HL-60/S4 (cell line): ENCODE data around the gene RAB38.

Experiments used
- in situ Hi-C: fragments of 300-500 bp; cut with MboI; formaldehyde crosslinking; loops from 2 replicates; pipeline ENCODE4 v1.14.3; 2022; ENCODE audit warnings: low sequenced_read_pairs

RAB38 gene

DNA sequence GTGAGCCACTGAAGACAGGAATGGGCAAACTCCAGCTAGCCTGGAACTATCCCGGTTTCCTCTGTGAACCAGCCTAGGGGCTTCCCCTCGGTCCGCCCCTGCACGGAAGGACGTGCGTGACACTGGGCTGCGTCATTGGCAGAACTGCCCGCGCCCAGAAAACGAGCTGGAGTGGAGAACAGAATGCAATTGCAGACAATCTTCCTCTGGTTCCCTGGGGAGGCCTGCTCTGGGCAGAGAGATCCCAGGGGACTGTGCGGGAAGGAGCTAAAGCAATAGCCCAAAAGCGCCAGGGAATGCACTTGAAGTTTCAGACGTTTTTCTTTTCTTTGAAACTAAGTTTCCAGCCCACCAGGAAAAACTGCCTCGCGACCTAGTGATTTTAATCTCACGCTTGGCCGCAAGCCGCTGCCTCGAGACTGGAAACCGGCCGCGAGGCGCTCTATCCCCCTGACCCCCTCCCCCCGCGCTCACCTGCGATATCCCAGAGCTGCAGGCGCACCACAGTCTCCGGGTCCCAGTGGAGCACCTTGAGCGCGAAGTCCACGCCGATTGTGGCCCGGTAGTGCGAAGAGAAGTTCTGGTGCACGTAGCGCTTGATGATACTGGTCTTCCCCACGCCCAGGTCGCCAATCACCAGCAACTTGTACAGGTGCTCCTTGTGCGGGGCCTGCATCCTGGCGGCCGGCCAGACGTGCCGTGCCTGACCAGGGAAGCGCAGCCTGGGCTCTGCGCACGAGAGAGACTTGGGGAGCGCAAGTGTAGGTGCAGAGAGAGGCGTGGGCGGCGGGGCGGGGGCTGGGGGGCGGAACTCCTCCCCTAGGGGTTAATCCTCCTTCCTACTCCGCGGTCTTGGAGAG lies at the start of gene RAB38:
TSS of gene RAB38 (minus strand) at position 735 of the 860 bp plus-strand sequence. CDS start at position 676, 59 bp downstream.
- in situ Hi-C loops = no loop called here

DNA sequence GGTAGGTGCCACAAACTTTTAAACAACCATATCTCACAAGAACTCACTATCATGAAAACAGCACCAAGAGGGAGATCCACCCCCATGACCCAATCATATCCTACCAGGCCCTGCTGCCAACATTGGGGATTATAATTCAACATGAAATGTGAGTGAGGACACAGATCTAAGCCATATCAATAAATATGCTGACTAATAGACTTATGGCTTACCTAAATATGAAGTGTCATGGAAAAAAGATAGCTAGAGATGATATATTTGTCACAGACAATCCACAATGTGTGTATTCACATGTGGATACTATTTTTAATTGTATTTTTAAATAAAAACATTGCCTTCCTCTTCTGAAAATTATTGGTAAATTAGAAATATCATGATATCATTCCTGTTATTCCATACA lies 38.2 kb upstream of the RAB38 start:
- in situ Hi-C loops = no loop called here

DNA sequence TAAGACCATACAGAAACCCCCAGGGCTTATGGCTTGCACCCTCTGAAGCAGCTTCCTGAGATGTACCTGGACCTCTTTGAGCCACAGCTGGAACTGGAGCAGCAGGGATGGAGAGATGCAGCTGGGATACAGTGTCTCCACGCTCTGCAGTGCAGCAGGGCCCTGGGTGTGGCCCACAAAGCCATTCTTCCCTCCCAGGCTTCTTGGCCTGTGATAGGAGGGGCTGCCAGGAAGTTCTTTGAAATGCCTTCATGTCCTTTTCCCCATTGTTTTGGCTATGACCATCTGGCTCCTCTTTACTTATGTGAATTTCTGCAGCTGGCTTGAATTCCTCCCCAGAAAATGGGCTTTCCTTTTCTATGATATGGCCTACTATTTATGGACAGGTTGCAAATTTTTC lies 37.1 kb upstream of the RAB38 start:
- in situ Hi-C loops = no loop called here

- in situ Hi-C loops = no loop called here
Measured at GRCh38 chr11:88208745-88209144, 33.5 kb upstream of the RAB38 start.

- in situ Hi-C loops = no loop called here
Measured at GRCh38 chr11:88206751-88207150, 31.5 kb upstream of the RAB38 start.

DNA sequence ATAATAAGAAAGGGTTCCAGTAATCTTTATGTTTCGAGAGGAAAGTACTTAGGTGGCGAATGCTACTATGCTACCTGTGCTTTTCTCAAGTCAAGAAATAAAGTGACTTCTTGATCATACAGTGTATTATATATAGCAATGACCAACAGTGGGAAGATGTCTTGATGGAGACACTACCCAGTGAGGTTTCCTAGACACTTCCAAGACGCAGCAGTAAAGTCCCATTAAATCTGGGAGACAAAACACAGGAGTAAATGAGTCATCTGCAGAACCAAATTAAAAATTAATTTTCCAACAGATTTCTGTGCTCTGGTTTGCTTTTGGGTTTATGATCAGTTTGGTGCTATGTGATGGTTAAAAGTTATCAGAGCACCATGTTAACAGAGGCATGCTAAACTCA lies 29.1 kb upstream of the RAB38 start:
- in situ Hi-C loops = no loop called here

- in situ Hi-C loops = no loop called here
Measured at GRCh38 chr11:88203604-88204003, 28.4 kb upstream of the RAB38 start.

- in situ Hi-C loops = no loop called here
Measured at GRCh38 chr11:88202498-88202897, 27.3 kb upstream of the RAB38 start.

DNA sequence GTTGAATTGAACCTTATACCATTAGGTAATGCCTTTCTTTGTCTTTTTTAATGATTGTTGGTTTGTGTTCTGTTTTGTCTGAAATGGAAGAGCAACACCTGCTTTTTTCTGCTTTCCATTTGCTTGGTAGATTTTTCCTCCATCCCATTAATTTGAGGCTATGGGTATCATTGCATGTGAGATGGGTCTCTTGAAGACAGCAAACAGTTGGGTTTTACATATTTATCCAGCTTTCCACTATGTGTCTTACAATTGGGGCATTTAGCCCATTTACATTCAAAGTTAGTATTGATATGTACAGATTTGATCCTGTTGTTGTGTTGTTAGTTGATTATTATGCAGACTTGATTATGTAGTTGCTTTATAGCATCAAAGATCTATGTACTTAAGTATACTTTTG lies 21.1 kb upstream of the RAB38 start:
- in situ Hi-C loops = no loop called here

DNA sequence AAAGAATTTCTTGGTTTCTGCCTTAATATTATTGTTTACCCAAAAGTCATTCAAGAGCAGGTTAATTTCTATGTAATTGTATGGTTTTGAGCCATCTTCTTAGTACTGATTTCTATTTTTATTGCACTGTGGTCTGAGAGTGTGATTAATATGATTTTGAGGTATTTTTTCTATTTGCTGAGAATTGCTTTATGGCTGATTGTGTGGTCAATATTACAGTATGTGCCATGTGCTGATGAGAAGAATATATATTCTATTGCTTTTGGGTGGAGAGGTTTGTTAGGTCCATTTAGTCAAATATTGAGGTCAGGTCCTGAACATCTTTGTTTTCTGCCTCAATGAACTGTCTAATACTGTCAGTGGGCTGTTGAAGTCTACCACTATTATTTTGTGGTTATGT lies 20.7 kb upstream of the RAB38 start:
- in situ Hi-C loops = no loop called here

DNA sequence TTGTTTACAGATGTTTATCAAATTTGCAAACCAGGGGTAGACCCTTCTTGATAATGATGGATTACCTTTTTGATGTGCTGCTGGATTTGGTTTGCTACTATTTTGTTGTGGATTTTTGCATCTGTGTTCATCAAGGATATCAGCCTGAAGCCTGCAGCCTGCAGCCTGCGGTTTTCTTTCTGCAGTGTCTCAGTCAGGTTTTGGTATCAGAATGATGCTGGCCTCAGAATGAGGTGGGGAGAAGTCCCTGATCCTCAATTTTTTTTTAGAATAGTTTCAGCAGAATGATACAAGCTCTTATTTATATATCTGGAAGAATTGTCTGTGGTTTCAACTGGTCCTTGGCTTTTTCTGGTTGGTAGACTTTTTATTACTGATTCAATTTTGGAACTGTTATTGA lies 19.7 kb upstream of the RAB38 start:
- in situ Hi-C loops = no loop called here

DNA sequence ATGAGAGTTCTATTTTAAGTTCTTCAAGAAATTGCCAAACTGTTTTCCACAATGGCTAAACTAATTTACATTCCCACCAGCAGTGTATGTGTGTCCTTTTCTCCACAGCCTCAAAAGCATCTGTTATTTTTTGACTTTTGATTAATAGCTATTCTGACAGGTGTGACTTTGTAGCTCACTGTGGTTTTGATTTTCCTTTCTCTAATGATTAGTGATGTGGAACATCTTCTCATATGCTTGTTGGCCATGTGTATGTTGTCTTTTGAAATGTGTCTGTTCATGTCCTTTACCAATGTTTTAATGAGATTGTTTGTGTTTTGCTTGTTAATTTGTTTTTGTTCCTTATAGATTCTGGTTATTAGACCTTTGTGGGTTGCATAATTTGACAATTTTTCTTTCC lies 18.0 kb upstream of the RAB38 start:
- in situ Hi-C loops = no loop called here

DNA sequence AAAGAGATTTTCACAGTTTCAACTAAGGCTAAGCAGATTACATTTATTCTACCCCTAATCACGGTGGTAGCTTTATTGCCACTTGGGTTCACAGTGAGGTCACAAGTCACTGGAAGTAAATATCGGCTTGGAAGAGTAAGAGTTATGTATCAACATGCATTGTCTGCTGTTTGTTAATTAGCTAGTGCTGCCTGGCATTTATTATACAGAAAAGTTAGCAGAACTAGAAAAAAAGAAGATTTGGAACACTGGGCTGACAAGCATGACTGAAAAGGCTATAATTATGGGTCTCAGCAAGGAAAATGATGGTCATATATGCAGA lies 13.7 kb upstream of the RAB38 start:
- in situ Hi-C loops = no loop called here

- in situ Hi-C loops = no loop called here
Measured at GRCh38 chr11:88188251-88188931, 13.1 kb upstream of the RAB38 start.

DNA sequence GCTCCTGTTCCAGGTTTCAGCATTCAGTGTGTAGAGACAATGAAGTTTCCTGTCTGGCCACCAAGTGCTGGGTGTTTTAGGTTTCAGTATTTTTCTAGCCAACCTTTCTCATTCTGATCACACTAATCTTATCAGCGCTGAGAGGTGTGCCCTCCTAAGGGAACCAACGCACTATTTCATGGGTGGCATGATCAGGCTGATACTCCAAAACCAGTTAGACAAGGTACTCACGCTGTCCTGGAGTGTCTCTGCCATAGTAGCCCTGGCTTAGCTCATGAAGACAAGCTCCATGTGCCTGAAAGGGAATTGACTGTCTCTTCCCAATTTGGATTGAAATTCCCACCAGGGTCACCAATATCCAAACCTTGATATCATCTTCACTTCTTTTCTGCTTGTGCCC lies 8.0 kb upstream of the RAB38 start:
- in situ Hi-C loops = no loop called here

DNA sequence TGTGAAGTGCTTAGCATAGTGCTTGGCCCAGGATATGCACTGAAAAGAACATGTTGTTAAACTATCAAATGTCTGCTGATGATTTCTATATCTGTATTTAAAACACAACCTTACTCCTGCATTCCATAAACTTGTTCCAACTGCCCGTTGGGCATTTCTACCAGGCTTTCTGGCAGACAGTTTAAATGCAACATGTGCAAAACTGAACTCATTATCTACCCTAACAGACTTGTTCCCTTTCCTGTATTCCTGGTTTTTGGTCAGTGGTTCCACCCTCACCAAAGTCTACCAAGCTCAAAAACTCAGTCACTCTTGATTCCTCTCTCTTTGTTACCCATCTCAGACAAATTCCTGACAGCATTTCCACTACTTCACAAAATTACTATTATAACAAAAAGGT lies 6.5 kb upstream of the RAB38 start:
- in situ Hi-C loops = no loop called here

DNA sequence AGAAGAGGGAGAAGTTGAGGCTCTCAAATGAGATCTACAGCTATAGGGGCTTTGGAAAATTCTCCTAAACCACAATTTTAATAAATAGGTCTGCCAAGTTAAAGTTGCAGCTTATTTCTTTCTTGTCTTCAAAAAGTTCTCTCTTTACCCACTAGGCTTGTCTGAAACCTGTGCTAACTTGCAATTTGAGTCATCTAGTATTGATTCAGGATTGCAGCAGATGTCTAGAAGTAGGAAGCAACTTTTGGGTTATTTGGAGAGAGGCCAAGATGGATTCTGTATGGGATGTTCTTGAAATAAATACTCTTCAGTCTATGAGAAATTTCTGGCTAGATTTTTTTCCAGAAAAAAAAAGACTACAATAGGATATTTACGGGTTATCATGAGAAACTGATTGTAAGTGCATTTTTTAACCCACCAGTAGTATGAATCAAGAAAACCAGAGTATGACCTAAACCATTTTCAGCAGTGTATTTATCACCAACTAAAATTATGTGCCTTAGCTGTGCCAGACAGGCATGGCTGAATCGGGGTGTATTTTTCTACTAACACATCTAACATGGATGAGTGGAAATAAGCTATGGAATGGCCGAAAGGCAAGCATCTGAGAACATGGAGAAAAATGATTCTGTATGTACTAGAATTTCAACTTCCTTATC lies 4.9 kb upstream of the RAB38 start:
- in situ Hi-C loops = no loop called here

DNA sequence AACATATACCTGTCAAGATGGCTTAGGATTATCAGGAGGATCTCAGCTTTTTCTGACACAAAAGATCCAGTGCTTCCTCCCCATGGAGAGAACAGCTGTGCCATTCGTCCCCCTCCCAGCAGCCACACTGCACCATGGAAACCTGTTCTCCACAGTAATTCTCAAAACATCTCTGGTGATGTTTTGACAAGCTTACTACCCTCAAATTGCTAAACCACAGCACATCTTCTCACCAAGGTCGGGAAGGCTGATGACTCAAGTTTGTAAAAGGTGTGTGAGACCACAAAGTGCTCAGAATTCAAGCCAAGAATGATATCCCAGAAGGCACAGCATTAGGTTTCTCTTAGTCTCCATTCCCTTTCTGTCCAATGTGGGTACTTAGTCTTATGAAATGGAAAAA lies 3.9 kb upstream of the RAB38 start:
- in situ Hi-C loops = no loop called here

GRCh38 chr11:88178191-88178590 lies 2.9 kb upstream of the RAB38 start:
- in situ Hi-C loops = no loop called here

- in situ Hi-C loops = no loop called here
Measured at GRCh38 chr11:88175569-88176075, 379 bp upstream of the RAB38 start.

GRCh38 chr11:88173956-88174355 lies 1.3 kb downstream of the RAB38 start:
- in situ Hi-C loops = no loop called here

- in situ Hi-C loops = no loop called here
Measured at GRCh38 chr11:88171982-88172381, 3.3 kb downstream of the RAB38 start.
